Left lung (tissue), 10 donors: ENCODE results near the gene SPHK1. TPM values are rescaled to one million over a fixed set of nuclear protein-coding genes. Genes with fewer than 3 reads are reported as not detected.

ENCODE experiments used
- ATAC-seq: fragments of 200-7000 bp; cut with Tn5 transposase; one replicate; pipeline ENCODE4 v1.9.1; 2020; ENCODE audit warnings: moderate library complexity
- DNase-seq, 4 donors: peaks; one replicate each; pipeline ENCODE4 v3.0.0-alpha.2; 2013 to 2020
- H3K27ac ChIP-seq, 2 donors: fragments of 200-600 bp; sonication (generic) in 1 of 2; one replicate each; pipeline versions ENCODE4 v1.5.0 to v1.8.0; 2020 to 2021
- H3K27me3 ChIP-seq, 2 donors: fragments of 200-600 bp; sonication (generic) in 1 of 2; one replicate each; pipeline versions ENCODE4 v1.5.0 to v1.8.0; 2020 to 2021
- H3K36me3 ChIP-seq, 2 donors: fragments of 200-600 bp; sonication (generic) in 1 of 2; one replicate each; pipeline versions ENCODE4 v1.5.0 to v1.8.0; 2020 to 2021
- H3K4me1 ChIP-seq, 2 donors: fragments of 200-600 bp; one replicate each; pipeline ENCODE4 v1.8.0; 2021
- H3K4me3 ChIP-seq, 2 donors: fragments of 200-600 bp; sonication (generic) in 1 of 2; one replicate each; pipeline versions ENCODE4 v1.5.0 to v1.8.0; 2020 to 2021; ENCODE audit warnings: mild to moderate bottlenecking in 1 of 2
- H3K9me3 ChIP-seq, 2 donors: fragments of 200-600 bp; sonication (generic) in 1 of 2; one replicate each; pipeline versions ENCODE4 v1.5.0 to v1.8.0; 2020 to 2021
- intact Hi-C, 2 donors: fragments of 100-400 bp; cut with DNase I; formaldehyde crosslinking; loops; one replicate each; pipeline versions ENCODE4 v1.11.2 to v1.14.2; 2022
- polyA plus RNA-seq, 6 donors: library from polyadenylated mRNA; unstranded; fragments of 120-200 nt; gene quantifications; one replicate each; pipeline ENCODE4 v1.2.1, GENCODE V29; 2013; ENCODE audit not compliant: insufficient read length in 6 of 6
- total RNA-seq, 2 donors: library from RNA; stranded (reverse); fragmentation: NEBNext Ultra II Directional; extraction: Animal tissue kit (Norgen Biotek cat#: 25700); gene quantifications; one replicate each; pipeline ENCODE4 v1.2.1, GENCODE V29; 2021
- TF ChIP-seq, protein P1 (sequence below), 2 donors: fragments of 200-600 bp; sonication (generic) in 1 of 2; IDR thresholded peaks; one replicate each; pipeline versions ENCODE4 v1.5.0 to v1.8.0; 2021; ENCODE audit warnings: antibody characterized with exemption in 2 of 2
- donor health status: DM: no; HTN: yes; CAD: no.
- donor health status: DM: no; HTN: no; CAD: no.

SPHK1 gene
- total and polyA plus RNA-seq, 8 donors = 4.4 to 35.1 (median 5.7) TPM

GRCh38 chr17:76376318-76377133 is 7.9 kb upstream of the SPHK1 start:
- H3K27ac ChIP-seq = no peak overlapping the region
- peak in 1 of 4 donors; percentile 41 for DNase-seq
- H3K36me3 ChIP-seq = no peaks in the 10 kb centered on the region
- no peak for ATAC-seq
- intact Hi-C loops = no loop called here
- peaks cover 0 to 21% of the 10 kb centered on the region in 2 donors for H3K4me1 ChIP-seq
- H3K9me3 ChIP-seq = no peaks in the 10 kb centered on the region
- H3K27me3 ChIP-seq = peaks cover 0 to 3% of the 10 kb centered on the region in 2 donors
- TF ChIP-seq, protein P1, sequence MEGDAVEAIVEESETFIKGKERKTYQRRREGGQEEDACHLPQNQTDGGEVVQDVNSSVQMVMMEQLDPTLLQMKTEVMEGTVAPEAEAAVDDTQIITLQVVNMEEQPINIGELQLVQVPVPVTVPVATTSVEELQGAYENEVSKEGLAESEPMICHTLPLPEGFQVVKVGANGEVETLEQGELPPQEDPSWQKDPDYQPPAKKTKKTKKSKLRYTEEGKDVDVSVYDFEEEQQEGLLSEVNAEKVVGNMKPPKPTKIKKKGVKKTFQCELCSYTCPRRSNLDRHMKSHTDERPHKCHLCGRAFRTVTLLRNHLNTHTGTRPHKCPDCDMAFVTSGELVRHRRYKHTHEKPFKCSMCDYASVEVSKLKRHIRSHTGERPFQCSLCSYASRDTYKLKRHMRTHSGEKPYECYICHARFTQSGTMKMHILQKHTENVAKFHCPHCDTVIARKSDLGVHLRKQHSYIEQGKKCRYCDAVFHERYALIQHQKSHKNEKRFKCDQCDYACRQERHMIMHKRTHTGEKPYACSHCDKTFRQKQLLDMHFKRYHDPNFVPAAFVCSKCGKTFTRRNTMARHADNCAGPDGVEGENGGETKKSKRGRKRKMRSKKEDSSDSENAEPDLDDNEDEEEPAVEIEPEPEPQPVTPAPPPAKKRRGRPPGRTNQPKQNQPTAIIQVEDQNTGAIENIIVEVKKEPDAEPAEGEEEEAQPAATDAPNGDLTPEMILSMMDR (IDR thresholded peaks at IDR 0.05) = no peak
- H3K4me3 ChIP-seq = no peak overlapping the region

GRCh38 chr17:76378548-76379274 is 5.7 kb upstream of the SPHK1 start:
- Histone ChIP-seq H3K27me3 (peaks cover 0 to 13% of the 10 kb centered on the region in 2 donors), H3K27ac (no peak overlapping the region), H3K4me3 (no peak overlapping the region), H3K9me3 (no peaks in the 10 kb centered on the region), H3K4me1 (peaks cover 9 to 40% of the 10 kb centered on the region in 2 donors), H3K36me3 (no peaks in the 10 kb centered on the region)
- ATAC-seq = no peak
- TF ChIP-seq, protein P1 (IDR thresholded peaks at IDR 0.05) = no peak
- no peak for DNase-seq
- intact Hi-C loops = no loop called here

GRCh38 chr17:76379275-76379641 is 5.2 kb upstream of the SPHK1 start:
- H3K27ac ChIP-seq = no peak overlapping the region
- no peaks in the 10 kb centered on the region for H3K9me3 ChIP-seq
- no peak for ATAC-seq
- TF ChIP-seq, protein P1 (IDR thresholded peaks at IDR 0.05) = no peak
- DNase-seq = no peak
- intact Hi-C loops = no loop called here
- no peak overlapping the region for H3K4me3 ChIP-seq
- H3K36me3 ChIP-seq = no peaks in the 10 kb centered on the region
- H3K27me3 ChIP-seq = peaks cover 0 to 13% of the 10 kb centered on the region in 2 donors
- peaks cover 9 to 41% of the 10 kb centered on the region in 2 donors for H3K4me1 ChIP-seq

- no peak overlapping the region for H3K4me3 ChIP-seq
- no peak for ATAC-seq
- peak in 1 of 4 donors; percentile 24 for DNase-seq
- H3K36me3 ChIP-seq = no peaks in the 10 kb centered on the region
- peaks cover 0 to 16% of the 10 kb centered on the region in 2 donors for H3K27me3 ChIP-seq
- TF ChIP-seq, protein P1 (IDR thresholded peaks at IDR 0.05) = no peak
- intact Hi-C loops = no loop called here
- H3K4me1 ChIP-seq = peaks cover 12 to 44% of the 10 kb centered on the region in 2 donors
- no peak overlapping the region for H3K27ac ChIP-seq
- H3K9me3 ChIP-seq = no peaks in the 10 kb centered on the region
Measured at GRCh38 chr17:76379646-76380376, 4.6 kb upstream of the SPHK1 start.
